Measurements from ENCODE around the gene MSANTD7. TPM values are rescaled to one million over a fixed set of nuclear protein-coding genes. Genes with fewer than 3 reads are reported as not detected.

Gene MSANTD7
- total and polyA plus RNA-seq, 9 of the 15 experiments (the other 6 are each of a cell fraction or from before 2014, with no cell fraction given): 5.2 to 27.3 (median 23.6) TPM

DNA sequence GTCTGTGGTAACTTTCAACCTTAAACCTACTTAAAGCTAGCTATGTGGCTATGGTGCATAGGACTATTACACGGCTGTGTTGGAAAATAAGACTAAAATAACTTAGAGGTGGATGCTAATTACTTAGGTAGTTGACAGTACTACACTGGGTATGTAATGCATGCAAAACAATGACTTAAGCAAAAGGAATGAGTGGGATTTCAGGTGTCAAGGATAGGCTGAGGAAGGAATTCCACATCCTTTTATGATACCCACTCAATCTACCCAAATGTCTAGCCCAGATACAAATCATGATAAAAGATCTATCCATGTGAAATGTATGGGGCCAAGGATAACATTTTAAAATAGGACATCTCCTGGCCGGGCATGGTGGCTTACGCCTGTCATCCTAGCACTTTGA lies 14.1 kb upstream of the MSANTD7 start:
- Histone ChIP-seq H3K4me2 (ENCODE audit: insufficient read depth, low read length) (no peak overlapping the region), H3K27ac (ENCODE audit: extremely low read depth, low read depth, low read length) (no peak overlapping the region), H3K36me3 (ENCODE audit: control insufficient read depth, insufficient read depth, low read length) (no peaks in the 10 kb centered on the region), H3K9me3 (replicated peaks; ENCODE audit: control insufficient read depth, insufficient read depth, low read depth, low read length) (no peaks in the 10 kb centered on the region), H3K79me2 (ENCODE audit: control insufficient read depth, insufficient read depth, low read length) (no peaks in the 10 kb centered on the region), H4K20me1 (replicated peaks; ENCODE audit: control insufficient read depth, insufficient read depth, low read length) (no peaks in the 10 kb centered on the region), H3K9me1 (ENCODE audit: control insufficient read depth, insufficient read depth, low read length) (no peaks in the 10 kb centered on the region), H3K4me3 (no peak overlapping the region), H3K4me1 (replicated peaks in 1 of 2; ENCODE audit: control insufficient read depth in 2 of 2, insufficient read depth in 2 of 2, low read length in 2 of 2) (no peaks in the 10 kb centered on the region; a peak in 1 of 5 replicates), H3K27me3 (ENCODE audit: control insufficient read depth in 2 of 2, insufficient read depth in 2 of 2, low read length in 2 of 2) (peaks cover 4% of the 10 kb centered on the region in 2 experiments; a peak in 3 of 5 replicates), H3K9ac (ENCODE audit: insufficient read depth in 1 of 2, low read depth in 2 of 2, low read length in 2 of 2) (no peak overlapping the region), H2AFZ (ENCODE audit: low read depth, low read length) (no peak overlapping the region)
- POLR2A ChIA-PET: interaction anchor here (1.3 kb wide), 1 partner anchor 14 kb away, joined by 4 read pairs; the partner anchor contains the start of genes CDNF, HSPA14 and MSANTD7
- 17% methylated on average over 3 of the region's 3 CpGs for WGBS (ENCODE audit: insufficient coverage, low coverage, missing lambda C conversion rate)
- no peak for FAIRE-seq
- intact Hi-C loops (cut with micrococcal nuclease) (loop anchor here (2.0 kb wide), 1 partner anchor 287 kb away; no protein-coding TSS in a partner anchor), in situ Hi-C loops (cut with MboI) (no loop called here)
- no peak for DNase-seq (ENCODE audit: extremely low read depth in 1 of 4, low spot score in 3 of 4)
- BruUV-seq (replicated peaks): no TSS peak
- ATAC-seq: no peak
- TF ChIP-seq IRF2 (CRISPR knock-in tag; IDR thresholded peaks at IDR 0.05) (no peak), ETV1 (tag; conservative IDR thresholded peaks at IDR 0.05; ENCODE audit: low read depth) (no peak), PHF21A (IDR thresholded peaks at IDR 0.05; ENCODE audit: borderline replicate concordance, low read depth) (no peak), HMGN3 (IDR thresholded peaks at IDR 0.05; ENCODE audit: borderline replicate concordance, extremely low read depth, insufficient read length, low read depth, low read length) (no peak), PTRF (tag; IDR thresholded peaks at IDR 0.05) (no peak), ZNF717 (CRISPR knock-in tag; IDR thresholded peaks at IDR 0.05) (no peak), OTX1 (CRISPR knock-in tag; IDR thresholded peaks at IDR 0.05) (no peak), PHB (CRISPR knock-in tag; IDR thresholded peaks at IDR 0.05) (no peak), POLR2A (conservative IDR thresholded peaks at IDR 0.05) (no peak), HOXB6 (CRISPR knock-in tag; IDR thresholded peaks at IDR 0.05; ENCODE audit: borderline replicate concordance) (no peak)
- TF ChIP-seq, protein P1, sequence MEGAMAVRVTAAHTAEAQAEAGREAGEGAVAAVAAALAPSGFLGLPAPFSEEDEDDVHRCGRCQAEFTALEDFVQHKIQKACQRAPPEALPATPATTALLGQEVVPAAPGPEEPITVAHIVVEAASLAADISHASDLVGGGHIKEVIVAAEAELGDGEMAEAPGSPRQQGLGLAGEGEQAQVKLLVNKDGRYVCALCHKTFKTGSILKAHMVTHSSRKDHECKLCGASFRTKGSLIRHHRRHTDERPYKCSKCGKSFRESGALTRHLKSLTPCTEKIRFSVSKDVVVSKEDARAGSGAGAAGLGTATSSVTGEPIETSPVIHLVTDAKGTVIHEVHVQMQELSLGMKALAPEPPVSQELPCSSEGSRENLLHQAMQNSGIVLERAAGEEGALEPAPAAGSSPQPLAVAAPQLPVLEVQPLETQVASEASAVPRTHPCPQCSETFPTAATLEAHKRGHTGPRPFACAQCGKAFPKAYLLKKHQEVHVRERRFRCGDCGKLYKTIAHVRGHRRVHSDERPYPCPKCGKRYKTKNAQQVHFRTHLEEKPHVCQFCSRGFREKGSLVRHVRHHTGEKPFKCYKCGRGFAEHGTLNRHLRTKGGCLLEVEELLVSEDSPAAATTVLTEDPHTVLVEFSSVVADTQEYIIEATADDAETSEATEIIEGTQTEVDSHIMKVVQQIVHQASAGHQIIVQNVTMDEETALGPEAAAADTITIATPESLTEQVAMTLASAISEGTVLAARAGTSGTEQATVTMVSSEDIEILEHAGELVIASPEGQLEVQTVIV (CRISPR knock-in tag; IDR thresholded peaks at IDR 0.05; ENCODE audit: borderline replicate concordance): no peak
- TF ChIP-seq, protein P2, sequence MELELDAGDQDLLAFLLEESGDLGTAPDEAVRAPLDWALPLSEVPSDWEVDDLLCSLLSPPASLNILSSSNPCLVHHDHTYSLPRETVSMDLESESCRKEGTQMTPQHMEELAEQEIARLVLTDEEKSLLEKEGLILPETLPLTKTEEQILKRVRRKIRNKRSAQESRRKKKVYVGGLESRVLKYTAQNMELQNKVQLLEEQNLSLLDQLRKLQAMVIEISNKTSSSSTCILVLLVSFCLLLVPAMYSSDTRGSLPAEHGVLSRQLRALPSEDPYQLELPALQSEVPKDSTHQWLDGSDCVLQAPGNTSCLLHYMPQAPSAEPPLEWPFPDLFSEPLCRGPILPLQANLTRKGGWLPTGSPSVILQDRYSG (tag; conservative IDR thresholded peaks at IDR 0.05; ENCODE audit: low read depth): no peak
- TF ChIP-seq, protein P3, sequence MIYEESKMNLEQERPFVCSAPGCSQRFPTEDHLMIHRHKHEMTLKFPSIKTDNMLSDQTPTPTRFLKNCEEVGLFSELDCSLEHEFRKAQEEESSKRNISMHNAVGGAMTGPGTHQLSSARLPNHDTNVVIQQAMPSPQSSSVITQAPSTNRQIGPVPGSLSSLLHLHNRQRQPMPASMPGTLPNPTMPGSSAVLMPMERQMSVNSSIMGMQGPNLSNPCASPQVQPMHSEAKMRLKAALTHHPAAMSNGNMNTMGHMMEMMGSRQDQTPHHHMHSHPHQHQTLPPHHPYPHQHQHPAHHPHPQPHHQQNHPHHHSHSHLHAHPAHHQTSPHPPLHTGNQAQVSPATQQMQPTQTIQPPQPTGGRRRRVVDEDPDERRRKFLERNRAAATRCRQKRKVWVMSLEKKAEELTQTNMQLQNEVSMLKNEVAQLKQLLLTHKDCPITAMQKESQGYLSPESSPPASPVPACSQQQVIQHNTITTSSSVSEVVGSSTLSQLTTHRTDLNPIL (CRISPR knock-in tag; IDR thresholded peaks at IDR 0.05): no peak
- TF ChIP-seq, protein P4, sequence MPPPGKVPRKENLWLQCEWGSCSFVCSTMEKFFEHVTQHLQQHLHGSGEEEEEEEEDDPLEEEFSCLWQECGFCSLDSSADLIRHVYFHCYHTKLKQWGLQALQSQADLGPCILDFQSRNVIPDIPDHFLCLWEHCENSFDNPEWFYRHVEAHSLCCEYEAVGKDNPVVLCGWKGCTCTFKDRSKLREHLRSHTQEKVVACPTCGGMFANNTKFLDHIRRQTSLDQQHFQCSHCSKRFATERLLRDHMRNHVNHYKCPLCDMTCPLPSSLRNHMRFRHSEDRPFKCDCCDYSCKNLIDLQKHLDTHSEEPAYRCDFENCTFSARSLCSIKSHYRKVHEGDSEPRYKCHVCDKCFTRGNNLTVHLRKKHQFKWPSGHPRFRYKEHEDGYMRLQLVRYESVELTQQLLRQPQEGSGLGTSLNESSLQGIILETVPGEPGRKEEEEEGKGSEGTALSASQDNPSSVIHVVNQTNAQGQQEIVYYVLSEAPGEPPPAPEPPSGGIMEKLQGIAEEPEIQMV (tag; conservative IDR thresholded peaks at IDR 0.05; ENCODE audit: low read depth): no peak
- CTCF ChIA-PET (ENCODE audit: low intra/inter-chr PET ratio): interaction anchor here (0.5 kb wide), 1 partner anchor 185 kb away, joined by 4 read pairs; no protein-coding TSS in a partner anchor

All from K562 (cell line).